ENCODE results near the gene MIS18A. TPM values are rescaled to one million over a fixed set of nuclear protein-coding genes. Genes with fewer than 3 reads are reported as not detected.

The MIS18A gene
- total RNA-seq, 1 donor from 2014 or later = 4.7 TPM

GRCh38 chr21:32298658-32299081 lies 19.8 kb upstream of the MIS18A start, which contains the start of gene MRAP:
Gene MRAP, plus strand, starts transcription at chr21:32298855. Its CDS starts 117 bp downstream, at chr21:32298972.
- H3K27me3 ChIP-seq (ENCODE audit: low read depth) = no peaks in the 10 kb centered on the region
- H3K4me1 ChIP-seq = no peaks in the 10 kb centered on the region
- H3K36me3 ChIP-seq = no peaks in the 10 kb centered on the region
- intact Hi-C loops (cut with DNase I) = no loop called here
- no peak for TF ChIP-seq CTCF (IDR thresholded peaks at IDR 0.05)
- H3K4me3 ChIP-seq = no peak within 1 kb of the TSS
- H3K9me3 ChIP-seq = no peaks in the 10 kb centered on the region
- peak within 1 kb of the TSS; percentile 24 for H3K27ac ChIP-seq
- ATAC-seq = no peak
- no peak for DNase-seq

GRCh38 chr21:32298148-32298559 lies 19.3 kb upstream of the MIS18A start:
- ATAC-seq = peak; percentile 41 to 42
- no peaks in the 10 kb centered on the region for H3K36me3 ChIP-seq
- peak overlapping the region; percentile 24 for H3K27ac ChIP-seq
- no peaks in the 10 kb centered on the region for H3K9me3 ChIP-seq
- TF ChIP-seq CTCF (IDR thresholded peaks at IDR 0.05) = no peak
- H3K4me3 ChIP-seq = no peak overlapping the region
- H3K4me1 ChIP-seq = no peaks in the 10 kb centered on the region
- intact Hi-C loops (cut with DNase I) = no loop called here
- H3K27me3 ChIP-seq (ENCODE audit: low read depth) = no peaks in the 10 kb centered on the region
- DNase-seq = no peak

- TF ChIP-seq CTCF (IDR thresholded peaks at IDR 0.05) = no peak
- Histone ChIP-seq H3K4me1 (no peaks in the 10 kb centered on the region), H3K27ac (peak overlapping the region; percentile 24), H3K9me3 (no peaks in the 10 kb centered on the region), H3K4me3 (no peak overlapping the region), H3K27me3 (ENCODE audit: low read depth) (no peaks in the 10 kb centered on the region), H3K36me3 (no peaks in the 10 kb centered on the region)
- intact Hi-C loops (cut with DNase I) = no loop called here
- ATAC-seq (no peak), DNase-seq (no peak)
Observed at GRCh38 chr21:32297449-32297848, 18.6 kb upstream of the MIS18A start.

GRCh38 chr21:32285476-32285875 lies 6.6 kb upstream of the MIS18A start:
- H3K4me3 ChIP-seq = no peak overlapping the region
- H3K27ac ChIP-seq = no peak overlapping the region
- intact Hi-C loops (cut with DNase I) = no loop called here
- ATAC-seq = no peak
- no peaks in the 10 kb centered on the region for H3K27me3 ChIP-seq (ENCODE audit: low read depth)
- no peaks in the 10 kb centered on the region for H3K9me3 ChIP-seq
- DNase-seq = no peak
- no peak for TF ChIP-seq CTCF (IDR thresholded peaks at IDR 0.05)
- no peaks in the 10 kb centered on the region for H3K4me1 ChIP-seq
- H3K36me3 ChIP-seq = no peaks in the 10 kb centered on the region

GRCh38 chr21:32282992-32283391 lies 4.1 kb upstream of the MIS18A start:
- no peak overlapping the region for H3K27ac ChIP-seq
- no peaks in the 10 kb centered on the region for H3K27me3 ChIP-seq (ENCODE audit: low read depth)
- H3K9me3 ChIP-seq = no peaks in the 10 kb centered on the region
- TF ChIP-seq CTCF (IDR thresholded peaks at IDR 0.05) = no peak
- no peak for ATAC-seq
- H3K4me1 ChIP-seq = peaks cover 13% of the 10 kb centered on the region
- DNase-seq = no peak
- H3K36me3 ChIP-seq = no peaks in the 10 kb centered on the region
- no peak overlapping the region for H3K4me3 ChIP-seq
- intact Hi-C loops (cut with DNase I) = no loop called here

- Histone ChIP-seq H3K4me1 (peaks cover 17% of the 10 kb centered on the region), H3K27ac (no peak overlapping the region), H3K9me3 (no peaks in the 10 kb centered on the region), H3K4me3 (no peak overlapping the region), H3K27me3 (ENCODE audit: low read depth) (no peaks in the 10 kb centered on the region), H3K36me3 (no peaks in the 10 kb centered on the region)
- ATAC-seq (no peak), DNase-seq (no peak)
- intact Hi-C loops (cut with DNase I) = no loop called here
- no peak for TF ChIP-seq CTCF (IDR thresholded peaks at IDR 0.05)
Observed at GRCh38 chr21:32281531-32281930, 2.7 kb upstream of the MIS18A start.

Measured in lower lobe of right lung (tissue), 2 donors.